CD8-positive, alpha-beta memory T cell (primary cell): Measurements from ENCODE around the gene PALS1. TPM values are rescaled to one million over a fixed set of nuclear protein-coding genes. Genes with fewer than 3 reads are reported as not detected.

Experiments
- CTCF ChIA-PET: fragments of 350-600 bp; sonication (Branson Sonifier 250); formaldehyde crosslinking; loops from one replicate; lab custom pipeline; 2021; ENCODE audit warnings: antibody characterized with exemption; lab: Charles Lee
- POLR2A ChIA-PET: fragments of 350-600 bp; sonication (Branson Sonifier 250); formaldehyde crosslinking; loops from one replicate; lab custom pipeline; 2021; ENCODE audit warnings: antibody characterized with exemption; lab: Charles Lee
- DNase-seq, 5 donors: peaks; one replicate each; pipeline versions ENCODE4 v3.0.0 to v3.0.0-alpha.2; 2020 to 2022; ENCODE audit warnings: mixed read lengths in 1 of 5
- H3K27ac ChIP-seq: one replicate; pipeline ENCODE4 v1.7.0; 2013; ENCODE audit warnings: low read depth, mild to moderate bottlenecking, low read length, moderate library complexity
- H3K27me3 ChIP-seq: 2 replicates; pipeline ENCODE4 v1.7.0; 2013; ENCODE audit warnings: low read length, mild to moderate bottlenecking; ENCODE audit not compliant: insufficient read depth, poor library complexity, severe bottlenecking
- H3K36me3 ChIP-seq: 2 replicates; pipeline ENCODE4 v1.7.0; 2013; ENCODE audit warnings: mild to moderate bottlenecking, low read length, moderate library complexity; ENCODE audit not compliant: insufficient read depth
- H3K4me1 ChIP-seq: 2 replicates; pipeline ENCODE4 v1.7.0; 2013; ENCODE audit warnings: mild to moderate bottlenecking, low read length, moderate library complexity; ENCODE audit not compliant: insufficient read depth
- H3K4me3 ChIP-seq: 2 replicates; pipeline ENCODE4 v1.7.0; 2013; ENCODE audit warnings: mild to moderate bottlenecking, low read length
- H3K9me3 ChIP-seq: 2 replicates; pipeline ENCODE4 v1.7.0; 2013; ENCODE audit warnings: mild to moderate bottlenecking, low read length
- H3K27ac Mint-ChIP-seq, 8 donors: one replicate each; pipeline ENCODE4 v1.8.0; 2020 to 2021; ENCODE audit warnings: mixed read lengths in 8 of 8, mild to moderate bottlenecking in 6 of 8, inconsistent platforms in 3 of 8, moderate library complexity in 3 of 8
- H3K27me3 Mint-ChIP-seq, 2 donors: one replicate each; pipeline ENCODE4 v1.8.0; 2020 to 2021; ENCODE audit warnings: mixed read lengths in 2 of 2, mild to moderate bottlenecking in 1 of 2, moderate library complexity in 1 of 2
- H3K36me3 Mint-ChIP-seq, 3 donors: one replicate each; pipeline ENCODE4 v1.8.0; 2020 to 2021; ENCODE audit warnings: mixed read lengths in 3 of 3, inconsistent platforms in 1 of 3, mild to moderate bottlenecking in 1 of 3
- H3K4me1 Mint-ChIP-seq, 3 donors: one replicate each; pipeline ENCODE4 v1.8.0; 2020 to 2021; ENCODE audit warnings: mixed read lengths in 3 of 3, inconsistent platforms in 1 of 3, mild to moderate bottlenecking in 1 of 3
- H3K4me3 Mint-ChIP-seq, 7 donors: one replicate each; pipeline ENCODE4 v1.8.0; 2020 to 2021; ENCODE audit warnings: mixed read lengths in 7 of 7, mild to moderate bottlenecking in 6 of 7, moderate library complexity in 4 of 7, inconsistent platforms in 2 of 7
- H3K9me3 Mint-ChIP-seq, 5 donors: one replicate each; pipeline ENCODE4 v1.8.0; 2020 to 2022; ENCODE audit warnings: mixed read lengths in 5 of 5, mild to moderate bottlenecking in 3 of 5, moderate library complexity in 2 of 5, inconsistent platforms in 1 of 5
- polyA plus RNA-seq: library from polyadenylated mRNA; unstranded; fragments of 300-500 nt; fragmentation: Illumina TruSeq; gene quantifications from one replicate; pipeline ENCODE4 v1.2.3, GENCODE V29; 2021
- total RNA-seq, 2 experiments: library from RNA; stranded (reverse); gene quantifications; one replicate each; pipeline ENCODE4 v1.2.3, GENCODE V29; 2021

Gene PALS1
- total and polyA plus RNA-seq, 3 experiments from 2014 or later: 1.8 to 6.7 (median 5.6) TPM

GRCh38 chr14:67221248-67221981 is 19.8 kb upstream of the PALS1 start:
- H3K36me3 Mint-ChIP-seq: peaks cover 0 to 4% (median 0%) of the 10 kb centered on the region in 3 donors
- no peaks in the 10 kb centered on the region for H3K27me3 ChIP-seq
- no peak overlapping the region for H3K27ac Mint-ChIP-seq
- no peak overlapping the region for H3K27ac ChIP-seq
- POLR2A ChIA-PET: no interaction called here
- CTCF ChIA-PET: no interaction called here
- peaks cover 8 to 20% of the 10 kb centered on the region in 2 donors for H3K27me3 Mint-ChIP-seq
- no peak for DNase-seq
- H3K9me3 Mint-ChIP-seq: no peaks in the 10 kb centered on the region
- H3K4me3 Mint-ChIP-seq: no peak overlapping the region
- H3K9me3 ChIP-seq: no peaks in the 10 kb centered on the region
- no peaks in the 10 kb centered on the region for H3K36me3 ChIP-seq
- H3K4me1 Mint-ChIP-seq: no peaks in the 10 kb centered on the region
- H3K4me1 ChIP-seq: no peaks in the 10 kb centered on the region
- no peak overlapping the region for H3K4me3 ChIP-seq

- H3K4me1 ChIP-seq: no peaks in the 10 kb centered on the region
- H3K9me3 Mint-ChIP-seq: no peaks in the 10 kb centered on the region
- no peaks in the 10 kb centered on the region for H3K27me3 ChIP-seq
- no peak overlapping the region for H3K27ac Mint-ChIP-seq
- no peaks in the 10 kb centered on the region for H3K4me1 Mint-ChIP-seq
- H3K36me3 Mint-ChIP-seq: peaks cover 0 to 4% (median 0%) of the 10 kb centered on the region in 3 donors
- peaks cover 9 to 23% of the 10 kb centered on the region in 2 donors for H3K27me3 Mint-ChIP-seq
- H3K36me3 ChIP-seq: no peaks in the 10 kb centered on the region
- ChIA-PET CTCF (no interaction called here), POLR2A (no interaction called here)
- no peak for DNase-seq
- H3K27ac ChIP-seq: no peak overlapping the region
- H3K4me3 Mint-ChIP-seq: no peak overlapping the region
- H3K4me3 ChIP-seq: no peak overlapping the region
- H3K9me3 ChIP-seq: no peaks in the 10 kb centered on the region
Measured at GRCh38 chr14:67221982-67222328, 19.3 kb upstream of the PALS1 start.

GRCh38 chr14:67225523-67225922 is 15.7 kb upstream of the PALS1 start:
- no peaks in the 10 kb centered on the region for H3K9me3 ChIP-seq
- Mint-ChIP-seq H3K27ac (no peak overlapping the region), H3K4me1 (no peaks in the 10 kb centered on the region), H3K36me3 (peaks cover 0 to 4% (median 0%) of the 10 kb centered on the region in 3 donors), H3K27me3 (peaks cover 3 to 20% of the 10 kb centered on the region in 2 donors), H3K4me3 (no peak overlapping the region), H3K9me3 (no peaks in the 10 kb centered on the region)
- H3K27ac ChIP-seq: no peak overlapping the region
- ChIA-PET CTCF (no interaction called here), POLR2A (no interaction called here)
- H3K36me3 ChIP-seq: no peaks in the 10 kb centered on the region
- H3K27me3 ChIP-seq: no peaks in the 10 kb centered on the region
- no peak for DNase-seq
- H3K4me1 ChIP-seq: no peaks in the 10 kb centered on the region
- no peak overlapping the region for H3K4me3 ChIP-seq

- Mint-ChIP-seq H3K27ac (no peak overlapping the region), H3K9me3 (no peaks in the 10 kb centered on the region), H3K4me1 (no peaks in the 10 kb centered on the region), H3K27me3 (peaks cover 3 to 17% of the 10 kb centered on the region in 2 donors), H3K36me3 (peaks cover 0 to under 1% (median 0%) of the 10 kb centered on the region in 3 donors), H3K4me3 (peak overlapping the region in 1 of 7 donors; percentile 4)
- H3K27ac ChIP-seq: no peak overlapping the region
- H3K9me3 ChIP-seq: no peaks in the 10 kb centered on the region
- ChIA-PET CTCF (interaction anchor here (1.1 kb wide), 1 partner anchor 14 kb away, joined by 3 read pairs; no protein-coding TSS in a partner anchor), POLR2A (no interaction called here)
- H3K4me1 ChIP-seq: no peaks in the 10 kb centered on the region
- no peaks in the 10 kb centered on the region for H3K27me3 ChIP-seq
- H3K36me3 ChIP-seq: no peaks in the 10 kb centered on the region
- no peak overlapping the region for H3K4me3 ChIP-seq
- no peak for DNase-seq
Measured at GRCh38 chr14:67228325-67228984, 12.8 kb upstream of the PALS1 start.

DNA sequence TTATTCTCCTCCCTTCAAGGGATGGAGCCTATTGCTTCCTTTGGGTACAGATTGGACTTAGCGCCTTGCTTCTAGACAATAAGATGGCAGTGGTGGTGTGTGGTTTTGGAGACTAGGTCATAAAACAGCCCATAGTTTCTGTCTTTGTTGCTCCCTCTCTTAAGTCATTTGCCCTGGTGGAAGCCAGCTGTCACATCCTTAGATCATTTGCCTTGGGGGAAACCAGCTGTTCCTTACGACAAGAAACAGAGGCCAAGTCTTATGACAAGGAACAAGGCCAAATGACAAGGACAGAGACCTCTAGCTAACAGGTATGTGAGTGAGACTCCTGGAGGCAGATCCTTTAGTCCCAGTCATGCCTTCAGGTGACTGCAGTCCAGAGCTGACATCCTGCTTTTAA is 9.2 kb upstream of the PALS1 start:
- POLR2A ChIA-PET: no interaction called here
- CTCF ChIA-PET: interaction anchor here (0.9 kb wide), 1 partner anchor 8 kb away, joined by 3 read pairs; no protein-coding TSS in a partner anchor
- H3K4me3 Mint-ChIP-seq: no peak overlapping the region

GRCh38 chr14:67232621-67233020 is 8.6 kb upstream of the PALS1 start:
- H3K27me3 ChIP-seq: no peaks in the 10 kb centered on the region
- H3K4me1 ChIP-seq: no peaks in the 10 kb centered on the region
- H3K9me3 Mint-ChIP-seq: no peaks in the 10 kb centered on the region
- no peaks in the 10 kb centered on the region for H3K36me3 Mint-ChIP-seq
- no peak overlapping the region for H3K27ac ChIP-seq
- DNase-seq: no peak
- H3K27me3 Mint-ChIP-seq: no peaks in the 10 kb centered on the region
- ChIA-PET POLR2A (no interaction called here), CTCF (interaction anchor here (0.9 kb wide), 1 partner anchor 8 kb away, joined by 3 read pairs; no protein-coding TSS in a partner anchor)
- no peak overlapping the region for H3K4me3 Mint-ChIP-seq
- H3K4me3 ChIP-seq: no peak overlapping the region
- no peaks in the 10 kb centered on the region for H3K36me3 ChIP-seq
- no peaks in the 10 kb centered on the region for H3K4me1 Mint-ChIP-seq
- no peak overlapping the region for H3K27ac Mint-ChIP-seq
- H3K9me3 ChIP-seq: no peaks in the 10 kb centered on the region

More for the DNA sequence above, 9.2 kb upstream of the PALS1 start:
- Mint-ChIP-seq H3K27me3 (no peaks in the 10 kb centered on the region), H3K27ac (no peak overlapping the region), H3K4me1 (no peaks in the 10 kb centered on the region), H3K9me3 (no peaks in the 10 kb centered on the region), H3K36me3 (no peaks in the 10 kb centered on the region)
- DNase-seq: no peak
- Histone ChIP-seq H3K27me3 (no peaks in the 10 kb centered on the region), H3K4me3 (no peak overlapping the region), H3K27ac (no peak overlapping the region), H3K36me3 (no peaks in the 10 kb centered on the region), H3K9me3 (no peaks in the 10 kb centered on the region), H3K4me1 (no peaks in the 10 kb centered on the region)

DNA sequence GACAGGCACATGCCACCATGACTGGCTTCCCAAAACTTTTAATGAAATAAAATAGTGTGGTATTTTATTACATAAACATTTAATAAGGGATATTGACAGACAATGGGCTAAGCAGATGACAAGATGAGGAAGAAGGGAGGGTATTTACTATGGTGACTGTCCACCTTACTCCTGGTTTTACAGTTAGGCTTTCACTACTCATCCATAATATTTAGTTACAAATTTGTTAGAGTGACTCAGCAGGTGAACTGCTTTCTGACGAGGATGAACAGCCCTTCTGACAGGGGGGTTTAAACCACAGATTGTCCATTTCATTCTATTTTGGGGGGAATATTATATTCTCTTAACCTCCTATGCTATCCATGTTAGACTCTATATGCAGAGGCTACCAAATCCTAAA is 3.6 kb upstream of the PALS1 start:
- Histone ChIP-seq H3K4me1 (peaks cover 11% of the 10 kb centered on the region), H3K9me3 (no peaks in the 10 kb centered on the region), H3K4me3 (no peak overlapping the region), H3K27ac (no peak overlapping the region), H3K27me3 (no peaks in the 10 kb centered on the region), H3K36me3 (no peaks in the 10 kb centered on the region)
- Mint-ChIP-seq H3K9me3 (no peaks in the 10 kb centered on the region), H3K4me1 (peaks cover 15 to 18% (median 17%) of the 10 kb centered on the region in 3 donors), H3K4me3 (peak overlapping the region in 1 of 7 donors; percentile 18), H3K27me3 (peaks cover 0 to 2% of the 10 kb centered on the region in 2 donors), H3K27ac (no peak overlapping the region), H3K36me3 (peaks cover 0 to 7% (median 0%) of the 10 kb centered on the region in 3 donors)
- no peak for DNase-seq
- CTCF ChIA-PET: no interaction called here
- POLR2A ChIA-PET: no interaction called here

DNA sequence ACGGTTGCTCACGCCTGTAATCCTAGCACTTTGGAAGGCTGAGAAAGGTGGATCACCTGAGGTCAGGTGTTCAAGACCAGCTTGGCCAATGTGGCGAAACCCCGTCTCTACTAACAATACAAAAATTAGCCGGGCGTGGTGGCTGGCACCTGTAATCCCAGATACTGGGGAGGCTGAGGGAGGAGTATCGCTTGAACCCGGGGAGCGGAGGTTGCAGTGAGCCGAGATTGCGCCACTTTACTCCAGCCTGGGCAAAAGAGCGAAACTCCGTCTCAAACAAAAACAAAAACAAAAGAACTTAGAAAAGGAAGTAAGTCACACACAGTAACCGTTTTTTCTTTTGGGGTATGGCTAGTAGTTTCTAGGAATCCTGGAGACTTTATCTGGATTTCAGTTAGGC is 1.7 kb upstream of the PALS1 start:
- Mint-ChIP-seq H3K27ac (peak overlapping the region in 1 of 8 donors; percentile 69), H3K36me3 (peaks cover 0 to 7% (median 0%) of the 10 kb centered on the region in 3 donors), H3K4me3 (peak overlapping the region; percentile 73 to 97 (median 91)), H3K27me3 (peaks cover 0 to 2% of the 10 kb centered on the region in 2 donors), H3K4me1 (peaks cover 20 to 26% (median 24%) of the 10 kb centered on the region in 3 donors), H3K9me3 (no peaks in the 10 kb centered on the region)
- no peaks in the 10 kb centered on the region for H3K27me3 ChIP-seq
- H3K36me3 ChIP-seq: no peaks in the 10 kb centered on the region
- ChIA-PET CTCF (interaction anchor here (2.6 kb wide), 1 partner anchor 120 kb away, joined by 8 read pairs; the partner anchor contains the start of genes ATP6V1D and EIF2S1), POLR2A (no interaction called here)
- H3K4me3 ChIP-seq: no peak overlapping the region
- no peak for DNase-seq
- peaks cover 11% of the 10 kb centered on the region for H3K4me1 ChIP-seq
- H3K27ac ChIP-seq: no peak overlapping the region
- no peaks in the 10 kb centered on the region for H3K9me3 ChIP-seq
